Stomach (tissue), 9 donors: ENCODE data around the gene TGM2. TPM values are rescaled to one million over a fixed set of nuclear protein-coding genes. Genes with fewer than 3 reads are reported as not detected.

Experiments used
- DNase-seq, 2 donors: peaks; one replicate each; pipeline versions ENCODE4 v3.0.0 to v3.0.0-alpha.2; 2013 to 2019
- H3K27ac ChIP-seq, 5 donors: fragments of 200-600 bp in 4 of 5; sonication (generic) in 4 of 5; one replicate each; pipeline ENCODE4 v1.5.1; 2013 to 2019; ENCODE audit warnings: mild to moderate bottlenecking in 1 of 5, moderate library complexity in 1 of 5
- H3K27me3 ChIP-seq, 3 donors: fragments of 200-600 bp; sonication (generic); one replicate each; pipeline ENCODE4 v1.5.1; 2017 to 2019; ENCODE audit warnings: mixed run types in 1 of 3
- H3K36me3 ChIP-seq, 4 donors: fragments of 200-600 bp; sonication (generic); 1 replicate in 3 of 4; 2 replicates in 1 of 4; pipeline ENCODE4 v1.5.1; 2016 to 2019
- H3K4me1 ChIP-seq, 4 donors: fragments of 200-600 bp; sonication (generic); one replicate each; pipeline ENCODE4 v1.5.1; 2016 to 2019
- H3K4me3 ChIP-seq, 4 donors: fragments of 200-600 bp; sonication (generic) in 3 of 4; one replicate each; pipeline ENCODE4 v1.5.1; 2016 to 2019; ENCODE audit warnings: mild to moderate bottlenecking in 1 of 4
- H3K9me3 ChIP-seq, 4 donors: fragments of 200-600 bp; sonication (generic); one replicate each; pipeline ENCODE4 v1.5.1; 2016 to 2019
- CTCF ChIP-seq, 7 experiments: fragments of 450-650 bp in 4 of 7; fragments of 200-600 bp in 3 of 7; sonication (generic) in 3 of 7; IDR thresholded peaks; one replicate each; pipeline ENCODE4 v1.5.1; 2016 to 2019; ENCODE audit warnings: antibody characterized with exemption in 7 of 7, control low read depth in 2 of 7, mild to moderate bottlenecking in 1 of 7
- EP300 ChIP-seq: sonication (generic); formaldehyde crosslinking; IDR thresholded peaks from one replicate; pipeline ENCODE4 v1.6.1; 2017; ENCODE audit warnings: antibody characterized with exemption
- POLR2A ChIP-seq, 4 donors: fragments of 450-650 bp; IDR thresholded peaks; one replicate each; pipeline ENCODE4 v1.6.1; 2016; ENCODE audit warnings: antibody characterized with exemption in 4 of 4, control low read depth in 2 of 4, mild to moderate bottlenecking in 1 of 4, moderate library complexity in 1 of 4
- POLR2AphosphoS5 ChIP-seq, 3 donors: sonication (generic); formaldehyde crosslinking; IDR thresholded peaks; one replicate each; pipeline ENCODE4 v1.6.1; 2016; ENCODE audit warnings: antibody characterized with exemption in 3 of 3
- WGBS, 5 donors: extraction: QIAGEN DNeasy Blood & Tissue Kit in 3 of 5; methylation state at CpG; one replicate each; pipeline versions ENCODE4 v1.1.5 to v1.1.7; 2013 to 2018; 5-methylcytosine and 5-hydroxymethylcytosine counted together
- intact Hi-C: fragments of 100-400 bp; cut with DNase I; formaldehyde crosslinking; loops from one replicate; pipeline ENCODE4 v1.15.1; 2023; ENCODE audit warnings: low total_unique reads
- polyA plus RNA-seq, 3 donors: library from polyadenylated mRNA; stranded (reverse); fragments of 200-250 nt; gene quantifications; one replicate each; pipeline ENCODE4 v1.2.3, GENCODE V29; 2013
- total RNA-seq, 5 donors: library from RNA; depleted of rRNA; stranded (reverse); fragments of >200 nt; gene quantifications; one replicate each; pipeline versions ENCODE4 v1.1.0 to v1.2.3, GENCODE V29; 2014 to 2016
- donor health status: healthy with polysubstance abuse.
- donor health status: Bipolar disorder and iron deficiency.
- donor health status: healthy.

TGM2 gene
- total and polyA plus RNA-seq, 8 donors, result 16.2 to 195 (median 33.3) TPM

GRCh38 chr20:38141204-38141888, 23.7 kb downstream of the TGM2 start:
- H3K27ac ChIP-seq, result peak overlapping the region in 1 of 5 donors; percentile 17

GRCh38 chr20:38139977-38140753, 24.9 kb downstream of the TGM2 start:
- H3K36me3 ChIP-seq, result peaks cover 5 to 59% (median 50%) of the 10 kb centered on the region in 4 donors
- no peaks in the 10 kb centered on the region for H3K27me3 ChIP-seq
- intact Hi-C loops, result no loop called here

More at GRCh38 chr20:38141204-38141888, 23.7 kb downstream of the TGM2 start:
- Histone ChIP-seq H3K27me3 (no peaks in the 10 kb centered on the region), H3K4me3 (no peak overlapping the region), H3K36me3 (peaks cover 5 to 59% (median 46%) of the 10 kb centered on the region in 4 donors), H3K9me3 (no peaks in the 10 kb centered on the region), H3K4me1 (peaks cover 22 to 42% (median 29%) of the 10 kb centered on the region in 4 donors)
- intact Hi-C loops, result no loop called here
- 84 to 85% (median 85%) methylated on average over 19 to 23 of the region's 23 CpGs for WGBS, 5 donors
- no peak for DNase-seq
- no peak for TF ChIP-seq EP300
- TF ChIP-seq POLR2AphosphoS5 (IDR thresholded peaks at IDR 0.05), result no peak
- no peak for TF ChIP-seq CTCF (IDR thresholded peaks at IDR 0.05)
- no peak for TF ChIP-seq POLR2A (IDR thresholded peaks at IDR 0.05)

GRCh38 chr20:38139156-38139912, 25.7 kb downstream of the TGM2 start:
- Histone ChIP-seq H3K27ac (no peak overlapping the region), H3K27me3 (no peaks in the 10 kb centered on the region), H3K4me3 (no peak overlapping the region), H3K36me3 (peaks cover 5 to 61% (median 50%) of the 10 kb centered on the region in 4 donors), H3K4me1 (peaks cover 12 to 39% (median 25%) of the 10 kb centered on the region in 4 donors), H3K9me3 (no peaks in the 10 kb centered on the region)
- intact Hi-C loops, result no loop called here
- no peak for TF ChIP-seq POLR2A (IDR thresholded peaks at IDR 0.05)
- no peak for TF ChIP-seq CTCF (IDR thresholded peaks at IDR 0.05)
- no peak for TF ChIP-seq POLR2AphosphoS5 (IDR thresholded peaks at IDR 0.05)
- no peak for TF ChIP-seq EP300
- no peak for DNase-seq
- 91 to 96% (median 93%) methylated on average over 25 of the region's 25 CpGs for WGBS, 5 donors

More at GRCh38 chr20:38139977-38140753, 24.9 kb downstream of the TGM2 start:
- Histone ChIP-seq H3K4me1 (peaks cover 21 to 39% (median 27%) of the 10 kb centered on the region in 4 donors), H3K4me3 (no peak overlapping the region), H3K27ac (no peak overlapping the region), H3K9me3 (no peaks in the 10 kb centered on the region)
- no peak for TF ChIP-seq CTCF (IDR thresholded peaks at IDR 0.05)
- TF ChIP-seq EP300, result no peak
- TF ChIP-seq POLR2AphosphoS5 (IDR thresholded peaks at IDR 0.05), result no peak
- TF ChIP-seq POLR2A (IDR thresholded peaks at IDR 0.05), result no peak
- peak in 1 of 2 donors; percentile 53 for DNase-seq
- WGBS, 5 donors, result 32 to 57% (median 49%) methylated on average over 12 of the region's 12 CpGs
